ENCODE data around the gene LRRC42.

Gene LRRC42

DNA sequence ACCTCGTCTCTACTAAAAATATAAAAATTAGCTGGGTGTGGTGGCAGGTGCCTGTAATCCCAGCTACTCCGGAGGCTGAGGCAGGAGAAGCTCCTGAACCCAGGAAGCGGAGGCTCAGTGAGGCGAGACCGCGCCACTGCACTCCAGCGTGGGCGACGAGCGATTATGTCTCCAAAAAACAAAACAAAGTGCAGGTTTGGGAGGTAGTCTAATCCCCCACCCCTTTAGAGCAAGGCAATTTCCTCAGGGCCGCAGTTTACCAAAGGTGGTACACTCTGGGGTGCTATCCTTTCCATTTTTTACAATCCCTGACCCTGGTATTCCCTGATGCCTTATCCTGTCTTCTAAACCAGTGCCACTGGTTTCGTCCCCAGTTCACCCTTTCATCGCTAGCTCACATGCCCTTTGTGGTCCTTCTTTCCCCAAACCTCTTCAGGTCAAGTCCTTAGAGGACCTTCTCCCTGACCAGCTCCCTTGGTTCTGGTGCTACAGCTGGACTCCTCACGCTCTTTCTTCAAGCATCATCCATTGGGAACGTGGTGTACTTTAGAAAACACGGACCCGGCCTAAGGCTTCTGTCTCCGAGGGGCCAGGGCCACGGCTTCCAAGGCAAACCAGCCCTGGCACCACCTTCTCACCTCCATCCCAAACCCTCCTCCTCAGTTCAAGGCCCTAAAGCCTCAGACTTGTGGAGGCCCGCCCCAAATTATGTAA lies 1.5 kb upstream of the LRRC42 start:
- POLR2A ChIA-PET: interaction anchor here (0.5 to 1.9 kb wide), 11 partner anchors 12 to 463 kb away, joined by 3 to 20 read pairs (median 5); partner anchors contain the start of genes TCEANC2, TMEM59 and YIPF1
- H3K27ac ChIP-seq (ENCODE audit: extremely low read depth, low read depth, low read length): peak overlapping the region; percentile 63
- no peak for TF ChIP-seq ZNF670 (tag by site-specific recombination; IDR thresholded peaks at IDR 0.05; ENCODE audit: low read depth)
- peak; percentile 61; the same call in 1 of the 2 replicates for TF ChIP-seq ZNF394 (tag by site-specific recombination; IDR thresholded peaks at IDR 0.05; ENCODE audit: borderline replicate concordance)

DNA sequence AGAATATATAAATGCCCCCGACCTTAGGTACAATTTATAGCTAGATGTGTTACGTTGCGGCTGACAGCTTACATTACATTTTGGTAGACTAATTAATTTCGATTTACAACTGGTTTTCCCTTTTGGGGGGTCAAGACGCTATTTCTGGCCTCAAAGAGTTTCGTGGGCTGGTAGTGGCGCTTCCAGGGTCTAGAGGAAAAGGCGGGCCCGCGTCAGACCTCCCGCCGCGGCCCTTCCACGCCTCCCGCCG lies 1.0 kb upstream of the LRRC42 start:
- POLR2A ChIA-PET: interaction anchor here (0.5 to 1.9 kb wide), 21 partner anchors 8 to 771 kb away, joined by 3 to 20 read pairs (median 5); partner anchors contain the start of genes TCEANC2, TMEM59, TTC4 and YIPF1
- CTCF ChIA-PET: interaction anchor here (0.7 to 2.1 kb wide), 8 partner anchors 8 to 85 kb away, joined by 3 to 12 read pairs (median 4); no protein-coding TSS in a partner anchor
- Histone ChIP-seq H3K4me1 (ENCODE audit: control insufficient read depth, insufficient read depth, low read length) (peaks cover 5% of the 10 kb centered on the region; the same call in 1 of the 2 replicates), H3K27ac (ENCODE audit: extremely low read depth, low read depth, low read length) (peak overlapping the region; percentile 63), H3K36me3 (ENCODE audit: control insufficient read depth in 2 of 2, insufficient read depth in 1 of 2, low read length in 2 of 2) (peaks cover 0 to 29% of the 10 kb centered on the region in 2 experiments; a peak in 2 of 3 replicates), H3K9me3 (ENCODE audit: control insufficient read depth, insufficient read depth, low read depth, low read length) (no peaks in the 10 kb centered on the region), H3K4me3 (ENCODE audit: low read depth, low read length) (peak overlapping the region; percentile 98)
- TF ChIP-seq, protein P1, sequence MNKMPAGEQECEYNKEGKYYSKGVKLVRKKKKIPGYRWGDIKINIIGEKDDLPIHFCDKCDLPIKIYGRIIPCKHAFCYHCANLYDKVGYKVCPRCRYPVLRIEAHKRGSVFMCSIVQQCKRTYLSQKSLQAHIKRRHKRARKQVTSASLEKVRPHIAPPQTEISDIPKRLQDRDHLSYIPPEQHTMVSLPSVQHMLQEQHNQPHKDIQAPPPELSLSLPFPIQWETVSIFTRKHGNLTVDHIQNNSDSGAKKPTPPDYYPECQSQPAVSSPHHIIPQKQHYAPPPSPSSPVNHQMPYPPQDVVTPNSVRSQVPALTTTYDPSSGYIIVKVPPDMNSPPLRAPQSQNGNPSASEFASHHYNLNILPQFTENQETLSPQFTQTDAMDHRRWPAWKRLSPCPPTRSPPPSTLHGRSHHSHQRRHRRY (tag by site-specific recombination; IDR thresholded peaks at IDR 0.05): peak; percentile 52; the same call in 1 of the 2 replicates
- TF ChIP-seq, protein P2, sequence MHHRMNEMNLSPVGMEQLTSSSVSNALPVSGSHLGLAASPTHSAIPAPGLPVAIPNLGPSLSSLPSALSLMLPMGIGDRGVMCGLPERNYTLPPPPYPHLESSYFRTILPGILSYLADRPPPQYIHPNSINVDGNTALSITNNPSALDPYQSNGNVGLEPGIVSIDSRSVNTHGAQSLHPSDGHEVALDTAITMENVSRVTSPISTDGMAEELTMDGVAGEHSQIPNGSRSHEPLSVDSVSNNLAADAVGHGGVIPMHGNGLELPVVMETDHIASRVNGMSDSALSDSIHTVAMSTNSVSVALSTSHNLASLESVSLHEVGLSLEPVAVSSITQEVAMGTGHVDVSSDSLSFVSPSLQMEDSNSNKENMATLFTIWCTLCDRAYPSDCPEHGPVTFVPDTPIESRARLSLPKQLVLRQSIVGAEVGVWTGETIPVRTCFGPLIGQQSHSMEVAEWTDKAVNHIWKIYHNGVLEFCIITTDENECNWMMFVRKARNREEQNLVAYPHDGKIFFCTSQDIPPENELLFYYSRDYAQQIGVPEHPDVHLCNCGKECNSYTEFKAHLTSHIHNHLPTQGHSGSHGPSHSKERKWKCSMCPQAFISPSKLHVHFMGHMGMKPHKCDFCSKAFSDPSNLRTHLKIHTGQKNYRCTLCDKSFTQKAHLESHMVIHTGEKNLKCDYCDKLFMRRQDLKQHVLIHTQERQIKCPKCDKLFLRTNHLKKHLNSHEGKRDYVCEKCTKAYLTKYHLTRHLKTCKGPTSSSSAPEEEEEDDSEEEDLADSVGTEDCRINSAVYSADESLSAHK (tag by site-specific recombination; IDR thresholded peaks at IDR 0.05): no peak
- TF ChIP-seq, protein P3, sequence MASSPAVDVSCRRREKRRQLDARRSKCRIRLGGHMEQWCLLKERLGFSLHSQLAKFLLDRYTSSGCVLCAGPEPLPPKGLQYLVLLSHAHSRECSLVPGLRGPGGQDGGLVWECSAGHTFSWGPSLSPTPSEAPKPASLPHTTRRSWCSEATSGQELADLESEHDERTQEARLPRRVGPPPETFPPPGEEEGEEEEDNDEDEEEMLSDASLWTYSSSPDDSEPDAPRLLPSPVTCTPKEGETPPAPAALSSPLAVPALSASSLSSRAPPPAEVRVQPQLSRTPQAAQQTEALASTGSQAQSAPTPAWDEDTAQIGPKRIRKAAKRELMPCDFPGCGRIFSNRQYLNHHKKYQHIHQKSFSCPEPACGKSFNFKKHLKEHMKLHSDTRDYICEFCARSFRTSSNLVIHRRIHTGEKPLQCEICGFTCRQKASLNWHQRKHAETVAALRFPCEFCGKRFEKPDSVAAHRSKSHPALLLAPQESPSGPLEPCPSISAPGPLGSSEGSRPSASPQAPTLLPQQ (tag by site-specific recombination; IDR thresholded peaks at IDR 0.05): no peak; the same call in 1 of the 2 replicates

More for the DNA sequence above, 1.5 kb upstream of the LRRC42 start:
- Histone ChIP-seq H3K9me3 (ENCODE audit: control insufficient read depth, insufficient read depth, low read depth, low read length) (no peaks in the 10 kb centered on the region), H3K36me3 (ENCODE audit: control insufficient read depth in 2 of 2, insufficient read depth in 1 of 2, low read length in 2 of 2) (peaks cover 0 to 29% of the 10 kb centered on the region in 2 experiments; a peak in 2 of 3 replicates), H3K4me3 (ENCODE audit: low read depth, low read length) (peak overlapping the region; percentile 98), H3K4me1 (ENCODE audit: control insufficient read depth, insufficient read depth, low read length) (peaks cover 5% of the 10 kb centered on the region; the same call in 1 of the 2 replicates)
- CTCF ChIA-PET: interaction anchor here (0.6 to 2.1 kb wide), 8 partner anchors 8 to 235 kb away, joined by 3 to 12 read pairs (median 4); no protein-coding TSS in a partner anchor

DNA sequence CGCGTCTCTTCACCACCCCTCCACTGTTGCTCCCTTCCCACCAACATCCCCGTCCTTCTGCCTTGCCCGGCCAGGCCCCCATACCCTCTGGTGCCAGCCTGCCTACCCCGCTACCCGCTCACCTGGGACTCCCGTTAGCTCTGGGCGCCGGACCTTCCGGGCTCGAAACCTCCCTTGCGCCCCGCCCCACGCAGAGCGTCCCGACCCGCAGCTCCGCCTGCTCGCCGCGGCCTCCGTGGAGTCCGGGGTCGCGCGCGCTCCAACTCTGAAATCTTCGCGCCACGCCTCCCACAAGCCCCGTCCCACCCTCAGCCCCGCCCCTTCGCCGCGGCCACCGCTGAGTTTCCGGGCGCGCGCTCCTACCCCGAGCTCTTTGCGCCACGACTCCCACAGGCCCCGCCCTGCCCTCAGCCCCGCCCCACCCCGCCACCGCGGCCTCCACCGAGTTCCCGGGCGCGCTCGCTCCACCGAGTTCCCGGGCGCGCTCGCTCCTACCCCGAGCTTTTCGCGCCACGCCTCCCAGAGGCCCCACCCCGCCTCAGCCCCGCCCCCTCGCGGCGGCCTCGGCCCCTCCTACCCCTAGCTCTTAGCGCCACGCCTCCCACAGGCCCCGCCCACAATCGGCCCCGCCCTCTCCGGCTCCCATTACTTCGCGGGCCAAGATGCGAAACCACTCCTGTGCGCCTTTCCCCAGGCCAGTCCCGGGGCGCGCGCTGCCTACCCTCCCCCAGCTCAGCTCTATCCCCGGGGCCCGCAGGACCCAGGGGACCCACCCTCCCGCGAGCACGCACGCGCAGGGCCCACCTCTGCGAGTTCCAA lies 508 bp upstream of the LRRC42 start, which contains the start of gene IFT25:
IFT25 (minus strand) TSS at position 267 of the 819 bp plus-strand sequence. CDS start 5,617 bp downstream, outside the sequence.
- POLR2A ChIA-PET: interaction anchor here (0.5 to 1.9 kb wide), 31 partner anchors 8 to 770 kb away, joined by 3 to 20 read pairs (median 4); partner anchors contain the start of genes NDC1, TCEANC2, TMEM59 and TTC4
- TF ChIP-seq, protein P4, sequence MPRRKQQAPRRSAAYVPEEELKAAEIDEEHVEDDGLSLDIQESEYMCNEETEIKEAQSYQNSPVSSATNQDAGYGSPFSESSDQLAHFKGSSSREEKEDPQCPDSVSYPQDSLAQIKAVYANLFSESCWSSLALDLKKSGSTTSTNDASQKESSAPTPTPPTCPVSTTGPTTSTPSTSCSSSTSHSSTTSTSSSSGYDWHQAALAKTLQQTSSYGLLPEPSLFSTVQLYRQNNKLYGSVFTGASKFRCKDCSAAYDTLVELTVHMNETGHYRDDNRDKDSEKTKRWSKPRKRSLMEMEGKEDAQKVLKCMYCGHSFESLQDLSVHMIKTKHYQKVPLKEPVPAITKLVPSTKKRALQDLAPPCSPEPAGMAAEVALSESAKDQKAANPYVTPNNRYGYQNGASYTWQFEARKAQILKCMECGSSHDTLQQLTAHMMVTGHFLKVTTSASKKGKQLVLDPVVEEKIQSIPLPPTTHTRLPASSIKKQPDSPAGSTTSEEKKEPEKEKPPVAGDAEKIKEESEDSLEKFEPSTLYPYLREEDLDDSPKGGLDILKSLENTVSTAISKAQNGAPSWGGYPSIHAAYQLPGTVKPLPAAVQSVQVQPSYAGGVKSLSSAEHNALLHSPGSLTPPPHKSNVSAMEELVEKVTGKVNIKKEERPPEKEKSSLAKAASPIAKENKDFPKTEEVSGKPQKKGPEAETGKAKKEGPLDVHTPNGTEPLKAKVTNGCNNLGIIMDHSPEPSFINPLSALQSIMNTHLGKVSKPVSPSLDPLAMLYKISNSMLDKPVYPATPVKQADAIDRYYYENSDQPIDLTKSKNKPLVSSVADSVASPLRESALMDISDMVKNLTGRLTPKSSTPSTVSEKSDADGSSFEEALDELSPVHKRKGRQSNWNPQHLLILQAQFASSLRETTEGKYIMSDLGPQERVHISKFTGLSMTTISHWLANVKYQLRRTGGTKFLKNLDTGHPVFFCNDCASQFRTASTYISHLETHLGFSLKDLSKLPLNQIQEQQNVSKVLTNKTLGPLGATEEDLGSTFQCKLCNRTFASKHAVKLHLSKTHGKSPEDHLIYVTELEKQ (tag by site-specific recombination; IDR thresholded peaks at IDR 0.05; ENCODE audit: borderline replicate concordance): no peak; the same call in 1 of the 2 replicates
- TF ChIP-seq ZNF341 (tag by site-specific recombination; IDR thresholded peaks at IDR 0.05; ENCODE audit: low read depth): peak; percentile 100
- TF ChIP-seq, protein P5, sequence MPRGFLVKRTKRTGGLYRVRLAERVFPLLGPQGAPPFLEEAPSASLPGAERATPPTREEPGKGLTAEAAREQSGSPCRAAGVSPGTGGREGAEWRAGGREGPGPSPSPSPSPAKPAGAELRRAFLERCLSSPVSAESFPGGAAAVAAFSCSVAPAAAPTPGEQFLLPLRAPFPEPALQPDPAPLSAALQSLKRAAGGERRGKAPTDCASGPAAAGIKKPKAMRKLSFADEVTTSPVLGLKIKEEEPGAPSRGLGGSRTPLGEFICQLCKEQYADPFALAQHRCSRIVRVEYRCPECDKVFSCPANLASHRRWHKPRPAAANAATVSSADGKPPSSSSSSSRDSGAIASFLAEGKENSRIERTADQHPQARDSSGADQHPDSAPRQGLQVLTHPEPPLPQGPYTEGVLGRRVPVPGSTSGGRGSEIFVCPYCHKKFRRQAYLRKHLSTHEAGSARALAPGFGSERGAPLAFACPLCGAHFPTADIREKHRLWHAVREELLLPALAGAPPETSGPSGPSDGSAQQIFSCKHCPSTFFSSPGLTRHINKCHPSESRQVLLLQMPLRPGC (tag by site-specific recombination; IDR thresholded peaks at IDR 0.05): peak; percentile 65; the same call in 1 of the 2 replicates
- TF ChIP-seq, protein P6, sequence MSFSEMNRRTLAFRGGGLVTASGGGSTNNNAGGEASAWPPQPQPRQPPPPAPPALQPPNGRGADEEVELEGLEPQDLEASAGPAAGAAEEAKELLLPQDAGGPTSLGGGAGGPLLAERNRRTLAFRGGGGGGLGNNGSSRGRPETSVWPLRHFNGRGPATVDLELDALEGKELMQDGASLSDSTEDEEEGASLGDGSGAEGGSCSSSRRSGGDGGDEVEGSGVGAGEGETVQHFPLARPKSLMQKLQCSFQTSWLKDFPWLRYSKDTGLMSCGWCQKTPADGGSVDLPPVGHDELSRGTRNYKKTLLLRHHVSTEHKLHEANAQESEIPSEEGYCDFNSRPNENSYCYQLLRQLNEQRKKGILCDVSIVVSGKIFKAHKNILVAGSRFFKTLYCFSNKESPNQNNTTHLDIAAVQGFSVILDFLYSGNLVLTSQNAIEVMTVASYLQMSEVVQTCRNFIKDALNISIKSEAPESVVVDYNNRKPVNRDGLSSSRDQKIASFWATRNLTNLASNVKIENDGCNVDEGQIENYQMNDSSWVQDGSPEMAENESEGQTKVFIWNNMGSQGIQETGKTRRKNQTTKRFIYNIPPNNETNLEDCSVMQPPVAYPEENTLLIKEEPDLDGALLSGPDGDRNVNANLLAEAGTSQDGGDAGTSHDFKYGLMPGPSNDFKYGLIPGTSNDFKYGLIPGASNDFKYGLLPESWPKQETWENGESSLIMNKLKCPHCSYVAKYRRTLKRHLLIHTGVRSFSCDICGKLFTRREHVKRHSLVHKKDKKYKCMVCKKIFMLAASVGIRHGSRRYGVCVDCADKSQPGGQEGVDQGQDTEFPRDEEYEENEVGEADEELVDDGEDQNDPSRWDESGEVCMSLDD (tag by site-specific recombination; IDR thresholded peaks at IDR 0.05): peak; percentile 57; the same call in 1 of the 2 replicates
- TF ChIP-seq, protein P7, sequence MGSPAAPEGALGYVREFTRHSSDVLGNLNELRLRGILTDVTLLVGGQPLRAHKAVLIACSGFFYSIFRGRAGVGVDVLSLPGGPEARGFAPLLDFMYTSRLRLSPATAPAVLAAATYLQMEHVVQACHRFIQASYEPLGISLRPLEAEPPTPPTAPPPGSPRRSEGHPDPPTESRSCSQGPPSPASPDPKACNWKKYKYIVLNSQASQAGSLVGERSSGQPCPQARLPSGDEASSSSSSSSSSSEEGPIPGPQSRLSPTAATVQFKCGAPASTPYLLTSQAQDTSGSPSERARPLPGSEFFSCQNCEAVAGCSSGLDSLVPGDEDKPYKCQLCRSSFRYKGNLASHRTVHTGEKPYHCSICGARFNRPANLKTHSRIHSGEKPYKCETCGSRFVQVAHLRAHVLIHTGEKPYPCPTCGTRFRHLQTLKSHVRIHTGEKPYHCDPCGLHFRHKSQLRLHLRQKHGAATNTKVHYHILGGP (tag by site-specific recombination; IDR thresholded peaks at IDR 0.05): no peak

More for the DNA sequence above, 508 bp upstream of the LRRC42 start, which contains the start of gene IFT25:
- Histone ChIP-seq H3K4me3 (ENCODE audit: low read depth, low read length) (peak within 1 kb of the TSS; percentile 98), H3K9me3 (ENCODE audit: control insufficient read depth, insufficient read depth, low read depth, low read length) (no peaks in the 10 kb centered on the region), H3K27ac (ENCODE audit: extremely low read depth, low read depth, low read length) (peak within 1 kb of the TSS; percentile 63), H3K36me3 (ENCODE audit: control insufficient read depth in 2 of 2, insufficient read depth in 1 of 2, low read length in 2 of 2) (peaks cover 0 to 33% of the 10 kb centered on the region in 2 experiments; a peak in 2 of 3 replicates), H3K4me1 (ENCODE audit: control insufficient read depth, insufficient read depth, low read length) (peaks cover 5% of the 10 kb centered on the region; the same call in 1 of the 2 replicates)
- CTCF ChIA-PET: interaction anchor here (0.7 to 2.1 kb wide), 7 partner anchors 9 to 85 kb away, joined by 3 to 12 read pairs (median 5); no protein-coding TSS in a partner anchor
